ENCODE measurements around the gene CTNNA3.

The CTNNA3 gene

GRCh38 chr10:66244953-66245352 is 1451.0 kb downstream of the CTNNA3 start:
- no peak for DNase-seq (ENCODE audit: extremely low spot score, insufficient read length, low read depth)
- no peak for FAIRE-seq

GRCh38 chr10:66242885-66243284 is 1453.1 kb downstream of the CTNNA3 start:
- FAIRE-seq (no peak), DNase-seq (ENCODE audit: extremely low spot score, insufficient read length, low read depth) (no peak)

- DNase-seq (ENCODE audit: extremely low spot score, insufficient read length, low read depth): no peak
- no peak for FAIRE-seq
These were observed 1456.9 kb downstream of the CTNNA3 start for GRCh38 chr10:66239062-66239461.

DNA sequence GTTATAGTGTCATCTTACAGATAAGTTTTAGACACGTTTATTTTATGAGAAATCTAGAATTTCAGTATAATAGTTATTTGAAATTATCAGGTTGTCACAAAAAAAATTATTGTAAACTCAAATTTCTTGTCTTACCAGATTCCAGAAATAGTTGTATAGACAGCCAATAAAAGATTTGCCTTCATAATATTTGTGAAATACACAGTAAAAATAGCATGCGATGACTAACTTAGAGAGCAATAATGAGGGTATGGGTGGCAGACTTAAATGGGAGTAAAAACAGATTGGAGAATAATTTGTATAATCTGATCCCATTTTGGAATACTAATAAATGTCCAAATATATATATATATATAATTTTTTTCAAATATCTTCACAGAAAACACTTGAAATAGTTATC is 1457.7 kb downstream of the CTNNA3 start:
- FAIRE-seq (no peak), DNase-seq (ENCODE audit: extremely low spot score, insufficient read length, low read depth) (no peak)

GRCh38 chr10:66234872-66235271 is 1461.1 kb downstream of the CTNNA3 start:
- FAIRE-seq (no peak), DNase-seq (ENCODE audit: extremely low spot score, insufficient read length, low read depth) (no peak)

- DNase-seq (ENCODE audit: extremely low spot score, insufficient read length, low read depth): no peak
- no peak for FAIRE-seq
These were observed 1467.1 kb downstream of the CTNNA3 start for GRCh38 chr10:66228887-66229286.

- DNase-seq (ENCODE audit: extremely low spot score, insufficient read length, low read depth): no peak
- FAIRE-seq: no peak
These were observed 1472.3 kb downstream of the CTNNA3 start for GRCh38 chr10:66223656-66224055.

DNA sequence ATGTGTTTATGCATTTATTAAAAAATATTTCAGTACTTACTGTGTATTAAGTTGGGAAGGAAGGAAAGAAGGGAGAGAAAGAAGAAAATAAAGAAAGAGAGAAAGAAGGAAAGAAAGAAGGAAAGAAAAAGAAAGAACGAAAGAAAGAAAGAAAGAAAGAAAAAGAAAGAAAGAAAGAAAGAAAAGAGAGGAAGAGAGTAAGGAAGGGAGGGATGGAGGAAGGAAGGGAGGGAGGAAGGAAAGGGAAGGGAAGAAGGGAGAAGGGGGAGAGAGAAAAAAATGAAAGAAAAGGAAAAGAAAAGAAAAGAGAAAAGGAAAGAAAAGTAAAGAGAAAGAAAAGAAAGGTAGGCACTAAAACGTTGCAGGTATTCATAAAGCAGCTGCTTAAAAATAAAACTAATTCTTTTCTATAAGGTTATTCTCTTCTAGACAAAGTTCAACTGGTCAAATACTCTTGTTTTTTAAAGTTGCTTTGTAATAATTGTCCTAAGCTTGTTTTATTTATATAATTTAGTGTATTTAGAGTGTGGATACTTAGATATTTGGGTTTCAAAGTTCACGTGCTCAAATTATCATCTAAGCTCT is 1473.4 kb downstream of the CTNNA3 start:
- DNase-seq (ENCODE audit: extremely low spot score, insufficient read length, low read depth): no peak
- no peak for FAIRE-seq

GRCh38 chr10:66218981-66219587 is 1476.9 kb downstream of the CTNNA3 start:
- FAIRE-seq: no peak
- no peak for DNase-seq (ENCODE audit: extremely low spot score, insufficient read length, low read depth)

GRCh38 chr10:66218289-66218688 is 1477.7 kb downstream of the CTNNA3 start:
- FAIRE-seq (no peak), DNase-seq (ENCODE audit: extremely low spot score, insufficient read length, low read depth) (no peak)

DNA sequence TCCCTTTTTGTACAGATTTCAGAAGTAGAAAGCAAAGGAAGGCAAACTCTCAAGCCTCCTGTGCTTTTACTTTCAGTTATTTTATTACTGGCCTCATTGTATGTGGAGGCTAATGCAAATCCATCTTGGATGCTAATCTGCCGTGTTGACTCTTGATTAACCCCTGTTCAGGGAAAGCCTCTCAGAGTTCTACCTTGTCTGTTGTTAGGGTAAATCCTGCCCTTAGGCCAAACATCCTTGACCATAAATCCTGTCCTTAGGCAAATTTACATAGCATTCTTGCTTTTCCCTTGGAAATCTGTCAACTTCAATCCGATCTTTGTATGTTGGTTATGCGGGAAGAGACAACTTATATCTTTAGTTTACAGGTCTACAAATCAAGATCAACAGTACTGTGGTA is 1480.1 kb downstream of the CTNNA3 start:
- FAIRE-seq: no peak
- DNase-seq (ENCODE audit: extremely low spot score, insufficient read length, low read depth): no peak

GRCh38 chr10:66214721-66215404 is 1481.1 kb downstream of the CTNNA3 start:
- DNase-seq (ENCODE audit: extremely low spot score, insufficient read length, low read depth): no peak

DNA sequence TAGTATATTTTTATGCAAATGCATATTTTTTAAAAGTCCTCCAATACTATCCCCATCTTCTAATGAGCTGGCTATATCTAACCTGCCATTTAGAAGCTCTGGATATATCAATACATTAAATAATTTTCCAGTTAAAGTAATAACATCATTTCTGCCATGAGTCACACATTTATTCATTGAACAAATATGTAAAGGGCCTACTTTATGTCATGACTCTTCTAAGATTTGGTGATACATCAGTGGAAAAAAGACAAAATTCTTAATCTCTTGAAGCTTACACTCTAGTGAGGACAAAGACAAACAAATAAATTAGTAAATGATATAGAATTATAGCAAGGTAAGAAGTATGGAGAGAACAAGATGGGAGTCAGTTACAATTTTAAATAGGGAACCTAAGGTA is 1487.0 kb downstream of the CTNNA3 start:
- DNase-seq (ENCODE audit: extremely low spot score, insufficient read length, low read depth): no peak
- no peak for FAIRE-seq

More at GRCh38 chr10:66214721-66215404, 1481.1 kb downstream of the CTNNA3 start:
- FAIRE-seq: no peak

GRCh38 chr10:66204838-66205237 is 1491.2 kb downstream of the CTNNA3 start:
- DNase-seq (ENCODE audit: extremely low spot score, insufficient read length, low read depth) (no peak), FAIRE-seq (no peak)

DNA sequence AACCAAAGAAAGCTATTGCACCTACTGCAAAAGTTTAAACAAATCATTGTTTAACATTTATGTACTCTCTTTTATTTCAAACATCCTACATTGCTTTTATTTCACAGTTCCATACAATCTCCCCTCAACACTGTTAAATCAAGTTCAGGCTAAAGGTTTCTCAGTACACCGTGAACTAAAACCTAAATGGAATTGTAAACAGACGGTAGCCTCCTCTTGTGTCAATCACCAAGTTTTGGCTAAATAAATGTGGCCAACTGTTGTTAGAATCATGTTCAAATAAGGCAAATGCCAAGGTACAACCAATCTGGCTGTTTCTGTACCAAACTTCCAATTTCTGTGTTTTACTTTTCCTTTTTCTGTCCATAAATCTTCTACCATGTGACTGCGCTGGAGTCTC is 1493.9 kb downstream of the CTNNA3 start:
- DNase-seq (ENCODE audit: extremely low spot score, insufficient read length, low read depth): no peak
- no peak for FAIRE-seq

DNA sequence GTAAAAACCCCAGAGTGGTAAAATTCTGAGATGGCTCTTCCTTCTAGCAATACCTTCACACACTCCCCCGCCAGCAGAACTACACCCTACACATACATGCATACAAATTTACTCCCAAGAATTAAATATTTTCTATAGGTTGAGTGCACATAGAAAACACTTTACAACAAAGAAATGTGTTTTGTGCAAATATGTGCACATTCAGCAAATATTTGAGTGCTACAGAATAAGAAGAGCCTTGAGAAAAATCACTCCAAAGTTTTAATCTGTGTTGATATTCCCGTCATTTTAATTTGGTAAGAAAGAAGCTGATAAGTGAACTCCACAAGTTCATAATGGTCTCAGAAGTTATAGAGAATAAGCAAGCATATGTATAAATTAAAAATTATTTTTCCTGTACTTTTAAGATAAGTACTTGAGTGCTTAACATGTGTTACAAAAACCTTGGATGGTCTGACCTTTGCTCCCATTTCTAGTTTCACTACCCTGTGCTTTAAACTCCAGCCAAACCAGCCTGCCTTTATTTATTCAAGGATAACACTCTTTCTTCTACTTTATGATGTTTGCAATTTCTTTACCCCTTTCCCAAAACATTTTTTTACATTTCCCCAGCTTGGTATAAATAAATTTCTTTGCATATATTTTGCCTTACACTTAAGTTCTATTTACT is 1503.7 kb downstream of the CTNNA3 start:
- no peak for DNase-seq (ENCODE audit: extremely low spot score, insufficient read length, low read depth)
- no peak for FAIRE-seq

GRCh38 chr10:66190413-66190812 is 1505.6 kb downstream of the CTNNA3 start:
- DNase-seq (ENCODE audit: extremely low spot score, insufficient read length, low read depth) (no peak), FAIRE-seq (no peak)

GRCh38 chr10:66189271-66189670 is 1506.7 kb downstream of the CTNNA3 start:
- FAIRE-seq (no peak), DNase-seq (ENCODE audit: extremely low spot score, insufficient read length, low read depth) (no peak)

GRCh38 chr10:66187053-66187733 is 1508.8 kb downstream of the CTNNA3 start:
- DNase-seq (ENCODE audit: extremely low spot score, insufficient read length, low read depth) (no peak), FAIRE-seq (no peak)

DNA sequence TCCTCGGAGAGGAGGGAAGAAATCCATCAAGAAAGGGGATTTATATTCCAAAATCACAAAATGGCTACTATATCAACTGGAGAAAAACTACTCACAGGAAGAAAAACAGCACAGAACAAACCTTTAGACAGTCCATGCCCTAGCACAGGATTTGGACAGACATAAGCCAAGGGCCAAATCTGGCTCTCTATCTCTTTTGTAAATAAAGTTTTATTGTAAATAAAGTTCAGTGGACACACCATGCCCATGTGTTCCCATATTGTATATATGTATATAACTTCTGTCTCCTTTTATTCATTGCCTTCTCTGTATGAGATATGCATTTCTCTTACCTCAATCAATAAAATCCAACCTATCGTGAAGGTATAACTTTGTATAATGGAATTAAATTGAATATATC is 1513.0 kb downstream of the CTNNA3 start:
- DNase-seq (ENCODE audit: extremely low spot score, insufficient read length, low read depth) (no peak), FAIRE-seq (no peak)
